Occipital lobe (tissue), 1 donor: ENCODE results near the gene PROSER1. TPM values are rescaled to one million over a fixed set of nuclear protein-coding genes. Genes with fewer than 3 reads are reported as not detected.

Experiments used
- total RNA-seq: library from RNA; depleted of rRNA; stranded (reverse); fragments of >200 nt; gene quantifications from one replicate; pipeline ENCODE4 v1.2.3, GENCODE V29; 2014

PROSER1 gene
- total RNA-seq, 1 donor from 2014 or later: 33.1 TPM

Other genes with a start within 250 kb of the PROSER1 start
- gene STOML3, start 47.3 kb downstream of the PROSER1 start, total RNA-seq: 0.16 TPM
- 51.8 TPM for gene NHLRC3, start 367 bp upstream of the PROSER1 start, total RNA-seq